Measurements from ENCODE around the gene RBM4.

Gene RBM4

DNA sequence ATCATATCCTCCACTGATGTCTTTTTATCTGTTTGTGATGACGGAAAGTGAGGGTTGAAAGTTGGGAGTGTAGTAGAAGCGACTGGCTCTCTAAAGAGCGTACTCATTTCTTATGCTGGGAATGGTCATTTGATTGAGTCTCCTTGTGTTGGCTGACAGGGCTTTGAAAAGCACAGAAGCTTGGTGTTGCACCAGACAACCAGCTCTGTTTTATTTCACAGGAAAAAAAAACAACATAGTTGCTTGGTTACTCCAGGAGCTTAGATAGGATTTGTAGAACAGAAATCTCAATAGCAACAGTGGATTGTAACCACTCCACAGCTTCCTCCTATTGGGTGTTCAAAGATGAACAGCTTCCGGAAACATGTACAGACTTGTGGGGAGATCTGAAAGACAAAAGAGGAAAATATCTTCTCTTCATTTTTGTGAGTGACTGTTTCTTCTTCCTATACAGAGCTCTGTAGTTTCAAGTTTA, 19.4 kb upstream of the RBM4 start:
- no peak for DNase-seq (ENCODE audit: low read depth)
- TF ChIP-seq, protein P1, sequence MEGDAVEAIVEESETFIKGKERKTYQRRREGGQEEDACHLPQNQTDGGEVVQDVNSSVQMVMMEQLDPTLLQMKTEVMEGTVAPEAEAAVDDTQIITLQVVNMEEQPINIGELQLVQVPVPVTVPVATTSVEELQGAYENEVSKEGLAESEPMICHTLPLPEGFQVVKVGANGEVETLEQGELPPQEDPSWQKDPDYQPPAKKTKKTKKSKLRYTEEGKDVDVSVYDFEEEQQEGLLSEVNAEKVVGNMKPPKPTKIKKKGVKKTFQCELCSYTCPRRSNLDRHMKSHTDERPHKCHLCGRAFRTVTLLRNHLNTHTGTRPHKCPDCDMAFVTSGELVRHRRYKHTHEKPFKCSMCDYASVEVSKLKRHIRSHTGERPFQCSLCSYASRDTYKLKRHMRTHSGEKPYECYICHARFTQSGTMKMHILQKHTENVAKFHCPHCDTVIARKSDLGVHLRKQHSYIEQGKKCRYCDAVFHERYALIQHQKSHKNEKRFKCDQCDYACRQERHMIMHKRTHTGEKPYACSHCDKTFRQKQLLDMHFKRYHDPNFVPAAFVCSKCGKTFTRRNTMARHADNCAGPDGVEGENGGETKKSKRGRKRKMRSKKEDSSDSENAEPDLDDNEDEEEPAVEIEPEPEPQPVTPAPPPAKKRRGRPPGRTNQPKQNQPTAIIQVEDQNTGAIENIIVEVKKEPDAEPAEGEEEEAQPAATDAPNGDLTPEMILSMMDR (IDR thresholded peaks at IDR 0.05; ENCODE audit: control insufficient read depth, extremely low read depth, insufficient read depth): no peak
- peak overlapping the region; percentile 94 for H3K4me3 ChIP-seq (ENCODE audit: low read depth, low read length)

DNA sequence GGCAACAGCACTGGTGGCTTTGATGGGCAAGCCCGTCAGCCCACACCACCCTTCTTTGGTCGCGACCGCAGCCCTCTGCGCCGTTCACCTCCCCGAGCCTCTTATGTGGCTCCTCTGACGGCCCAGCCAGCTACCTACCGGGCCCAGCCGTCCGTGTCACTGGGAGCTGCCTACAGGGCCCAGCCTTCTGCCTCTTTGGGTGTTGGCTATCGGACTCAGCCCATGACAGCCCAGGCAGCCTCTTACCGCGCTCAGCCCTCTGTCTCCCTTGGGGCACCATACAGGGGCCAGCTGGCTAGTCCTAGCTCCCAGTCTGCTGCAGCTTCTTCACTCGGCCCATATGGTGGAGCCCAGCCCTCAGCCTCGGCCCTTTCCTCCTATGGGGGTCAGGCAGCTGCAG, 14.1 kb upstream of the RBM4 start:
- TF ChIP-seq, protein P1 (IDR thresholded peaks at IDR 0.05; ENCODE audit: control insufficient read depth, extremely low read depth, insufficient read depth): no peak
- no peak for DNase-seq (ENCODE audit: low read depth)
- H3K4me3 ChIP-seq (ENCODE audit: low read depth, low read length): no peak overlapping the region

DNA sequence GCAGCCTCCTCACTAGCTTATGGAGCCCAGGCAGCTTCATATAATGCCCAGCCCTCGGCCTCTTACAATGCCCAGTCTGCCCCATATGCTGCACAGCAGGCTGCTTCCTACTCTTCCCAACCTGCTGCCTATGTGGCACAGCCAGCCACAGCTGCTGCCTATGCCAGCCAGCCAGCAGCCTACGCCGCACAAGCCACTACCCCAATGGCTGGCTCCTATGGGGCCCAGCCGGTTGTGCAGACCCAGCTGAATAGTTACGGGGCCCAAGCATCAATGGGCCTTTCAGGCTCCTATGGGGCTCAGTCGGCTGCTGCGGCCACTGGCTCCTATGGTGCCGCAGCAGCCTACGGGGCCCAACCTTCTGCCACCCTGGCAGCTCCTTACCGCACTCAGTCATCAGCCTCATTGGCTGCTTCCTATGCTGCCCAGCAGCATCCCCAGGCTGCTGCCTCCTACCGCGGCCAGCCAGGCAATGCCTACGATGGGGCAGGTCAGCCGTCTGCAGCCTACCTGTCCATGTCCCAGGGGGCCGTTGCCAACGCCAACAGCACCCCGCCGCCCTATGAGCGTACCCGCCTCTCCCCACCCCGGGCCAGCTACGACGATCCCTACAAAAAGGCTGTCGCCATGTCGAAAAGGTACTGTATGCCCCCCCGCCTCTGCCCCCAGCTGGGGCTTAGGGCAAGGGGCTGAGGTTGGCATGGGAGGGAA, 13.3 kb upstream of the RBM4 start:
- TF ChIP-seq, protein P1 (IDR thresholded peaks at IDR 0.05; ENCODE audit: control insufficient read depth, extremely low read depth, insufficient read depth): no peak
- no peak overlapping the region for H3K4me3 ChIP-seq (ENCODE audit: low read depth, low read length)
- no peak for DNase-seq (ENCODE audit: low read depth)

DNA sequence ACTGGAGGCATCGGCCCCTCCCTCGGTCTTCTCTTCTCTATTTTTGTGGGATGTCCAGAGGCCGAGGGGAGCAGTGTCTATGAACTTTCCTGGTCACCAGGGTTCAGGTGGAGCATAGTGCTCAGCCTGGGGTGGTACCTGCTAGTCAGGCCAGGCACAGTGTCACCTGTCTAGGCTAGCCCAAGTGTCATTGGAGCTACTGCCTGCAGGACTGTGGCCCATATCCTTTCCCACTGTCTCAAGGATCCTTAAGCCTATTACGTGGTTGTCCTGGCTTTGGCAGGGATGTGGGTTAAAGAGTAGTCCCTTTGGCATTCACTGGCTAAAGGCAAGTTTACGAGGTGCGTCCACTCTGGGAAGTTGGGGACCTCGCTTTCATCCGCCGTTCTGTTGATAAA, 12.8 kb upstream of the RBM4 start:
- DNase-seq (ENCODE audit: low read depth): no peak
- H3K4me3 ChIP-seq (ENCODE audit: low read depth, low read length): no peak overlapping the region
- TF ChIP-seq, protein P1 (IDR thresholded peaks at IDR 0.05; ENCODE audit: control insufficient read depth, extremely low read depth, insufficient read depth): no peak

DNA sequence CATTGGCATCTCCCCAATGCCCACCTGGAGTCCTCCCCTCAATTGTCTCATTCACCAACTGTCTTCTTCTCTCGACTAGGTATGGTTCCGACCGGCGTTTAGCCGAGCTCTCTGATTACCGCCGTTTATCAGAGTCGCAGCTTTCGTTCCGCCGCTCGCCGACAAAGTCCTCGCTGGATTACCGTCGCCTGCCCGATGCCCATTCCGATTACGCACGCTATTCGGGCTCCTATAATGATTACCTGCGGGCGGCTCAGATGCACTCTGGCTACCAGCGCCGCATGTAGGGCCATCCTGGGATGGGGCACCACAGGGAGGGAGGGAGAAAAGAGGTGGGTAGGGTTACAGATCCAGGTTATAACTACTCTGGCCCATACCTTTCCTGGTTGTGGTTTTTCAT, 12.1 kb upstream of the RBM4 start:
- TF ChIP-seq, protein P1 (IDR thresholded peaks at IDR 0.05; ENCODE audit: control insufficient read depth, extremely low read depth, insufficient read depth): no peak
- DNase-seq (ENCODE audit: low read depth): no peak
- H3K4me3 ChIP-seq (ENCODE audit: low read depth, low read length): no peak overlapping the region

DNA sequence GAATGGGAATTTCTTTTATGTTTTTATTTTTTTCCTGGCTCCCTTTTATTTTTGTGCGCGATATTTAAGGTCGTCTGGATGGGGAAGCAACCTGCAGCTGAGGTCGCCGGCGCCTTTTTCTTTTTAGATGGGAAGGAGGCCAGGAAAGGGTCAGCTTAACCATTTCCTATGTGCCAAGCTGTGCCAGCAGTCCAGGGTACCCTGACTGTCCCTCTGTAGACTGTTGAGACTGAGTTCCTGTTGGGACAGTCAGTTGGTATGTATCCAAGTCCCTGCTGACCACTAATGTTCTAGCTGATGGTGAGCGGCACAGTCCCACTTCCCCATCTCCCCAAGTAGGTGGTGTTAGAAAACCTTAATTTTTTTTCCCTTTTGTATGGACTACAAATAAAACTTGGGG, 11.6 kb upstream of the RBM4 start:
- no peak overlapping the region for H3K4me3 ChIP-seq (ENCODE audit: low read depth, low read length)
- TF ChIP-seq, protein P1 (IDR thresholded peaks at IDR 0.05; ENCODE audit: control insufficient read depth, extremely low read depth, insufficient read depth): no peak
- DNase-seq (ENCODE audit: low read depth): no peak

DNA sequence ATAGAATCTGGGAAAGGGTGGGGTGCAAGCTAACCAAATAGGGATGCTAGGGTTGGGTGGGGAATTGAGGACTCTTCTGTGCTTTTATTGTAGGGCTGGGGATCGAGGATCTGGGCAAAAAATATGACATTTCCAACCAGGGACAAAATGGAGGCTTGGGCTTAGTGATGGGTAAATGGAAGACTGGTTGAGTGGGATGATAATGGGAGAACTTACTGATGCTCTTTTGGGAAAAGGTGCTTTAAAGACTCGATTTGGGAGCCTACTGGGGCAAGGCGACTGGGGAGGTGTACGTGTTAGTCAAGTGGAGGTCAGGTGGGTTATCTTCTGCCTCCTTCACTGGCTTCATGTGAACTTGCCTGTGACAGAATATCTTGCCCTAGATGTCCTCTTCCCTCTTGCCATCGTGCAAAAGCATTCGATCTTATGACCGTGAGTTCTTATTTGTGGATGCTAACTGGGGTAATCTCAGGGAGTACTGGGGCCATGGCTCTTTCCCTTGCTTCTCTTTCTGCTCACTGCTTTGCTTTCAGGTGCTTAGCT, 10.4 kb upstream of the RBM4 start:
- TF ChIP-seq, protein P1 (IDR thresholded peaks at IDR 0.05; ENCODE audit: control insufficient read depth, extremely low read depth, insufficient read depth): no peak
- DNase-seq (ENCODE audit: low read depth): no peak

More for the DNA sequence above, 10.4 kb upstream of the RBM4 start:
- no peak overlapping the region for H3K4me3 ChIP-seq (ENCODE audit: low read depth, low read length)

Data from LNCaP clone FGC (cell line).